ENCODE measurements around the gene NXPE2. TPM values are rescaled to one million over a fixed set of nuclear protein-coding genes. Genes with fewer than 3 reads are reported as not detected.

Gene NXPE2
- not detected for total RNA-seq

GRCh38 chr11:114678125-114679036, at the start of gene NXPE2:
TSS of gene NXPE2 (plus strand) at chr11:114678527. CDS start at chr11:114678576, 49 bp downstream.

Other genes starting within 250 kb of the NXPE2 start
- gene REXO2, start 239.1 kb upstream of the NXPE2 start, total RNA-seq: 100 to 1,000 TPM; 107 to 154 TPM
- not detected for gene NXPE1, start 118.6 kb upstream of the NXPE2 start, total RNA-seq
- gene NXPE4, start 82.7 kb upstream of the NXPE2 start, total RNA-seq: not detected

Data from melanocyte of skin (primary cell).